ENCODE measurements around the gene NFATC1.

NFATC1 gene

DNA sequence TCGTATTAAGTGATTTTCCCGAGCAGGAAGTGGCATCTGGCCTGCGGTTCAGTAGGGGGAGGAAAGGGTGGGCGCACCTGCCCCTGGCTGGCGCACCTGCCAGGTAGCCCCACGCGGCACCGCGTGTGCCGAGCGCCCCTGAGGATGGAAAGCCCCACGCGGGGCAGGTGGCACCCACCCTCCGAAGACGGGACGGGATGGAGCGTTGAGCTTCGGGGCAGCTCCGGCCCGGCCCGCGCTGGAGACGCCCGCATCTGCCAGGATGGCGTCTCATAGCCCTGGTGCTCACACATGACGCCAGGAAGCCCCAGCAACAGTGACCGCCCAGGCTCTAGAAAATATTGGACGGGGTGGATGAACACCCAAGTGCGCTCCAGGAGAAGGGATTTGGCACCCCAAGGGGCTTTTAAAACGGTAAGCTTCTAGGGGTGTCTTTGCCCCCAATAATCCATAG, 2.5 kb upstream of the NFATC1 start:
- no peak for DNase-seq

DNA sequence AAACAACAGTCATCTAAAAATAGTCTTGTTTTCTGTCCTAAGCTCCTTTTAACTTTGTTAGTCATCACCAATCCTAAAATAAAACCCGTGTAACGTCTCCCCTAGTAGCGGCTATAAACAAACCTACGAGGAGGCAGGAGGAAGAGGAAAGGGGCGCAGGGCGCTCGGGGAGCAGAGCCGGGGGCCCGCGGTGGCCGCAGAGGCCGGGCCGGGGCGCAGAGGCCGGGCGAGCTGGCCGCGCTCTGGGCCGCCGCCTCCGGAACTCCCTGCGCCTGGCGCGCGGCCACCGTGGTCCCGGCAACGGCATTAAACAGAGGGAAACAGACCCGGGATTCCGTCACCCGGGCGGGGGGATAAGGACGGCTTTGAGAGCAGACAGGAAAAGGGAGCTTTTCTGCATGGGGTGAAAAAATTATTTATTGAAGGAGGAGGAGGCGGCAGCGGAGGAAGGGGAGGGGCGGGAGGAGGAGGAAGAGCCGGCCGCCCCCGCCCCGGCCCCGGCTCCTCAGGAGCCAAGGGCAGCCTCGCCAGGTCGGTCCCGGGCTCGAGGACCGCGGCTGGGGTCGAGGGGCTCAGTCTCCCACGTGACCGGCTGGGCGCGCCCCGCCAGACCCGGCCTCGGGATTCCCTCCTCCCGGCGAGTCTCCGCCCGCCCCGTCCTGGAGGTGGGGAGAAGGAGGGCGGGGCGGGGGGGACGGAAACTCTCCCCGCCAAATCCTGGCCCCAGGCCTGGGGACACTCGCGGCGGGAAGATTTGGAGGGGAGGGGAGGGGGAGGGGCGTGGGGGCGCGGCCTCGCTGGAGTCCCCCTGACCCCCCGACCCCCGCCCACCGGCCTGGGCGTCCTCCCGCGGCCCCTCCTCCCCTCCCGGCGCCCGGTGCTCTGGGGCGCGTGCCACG, 1.8 kb upstream of the NFATC1 start:
- no peak for DNase-seq

DNA sequence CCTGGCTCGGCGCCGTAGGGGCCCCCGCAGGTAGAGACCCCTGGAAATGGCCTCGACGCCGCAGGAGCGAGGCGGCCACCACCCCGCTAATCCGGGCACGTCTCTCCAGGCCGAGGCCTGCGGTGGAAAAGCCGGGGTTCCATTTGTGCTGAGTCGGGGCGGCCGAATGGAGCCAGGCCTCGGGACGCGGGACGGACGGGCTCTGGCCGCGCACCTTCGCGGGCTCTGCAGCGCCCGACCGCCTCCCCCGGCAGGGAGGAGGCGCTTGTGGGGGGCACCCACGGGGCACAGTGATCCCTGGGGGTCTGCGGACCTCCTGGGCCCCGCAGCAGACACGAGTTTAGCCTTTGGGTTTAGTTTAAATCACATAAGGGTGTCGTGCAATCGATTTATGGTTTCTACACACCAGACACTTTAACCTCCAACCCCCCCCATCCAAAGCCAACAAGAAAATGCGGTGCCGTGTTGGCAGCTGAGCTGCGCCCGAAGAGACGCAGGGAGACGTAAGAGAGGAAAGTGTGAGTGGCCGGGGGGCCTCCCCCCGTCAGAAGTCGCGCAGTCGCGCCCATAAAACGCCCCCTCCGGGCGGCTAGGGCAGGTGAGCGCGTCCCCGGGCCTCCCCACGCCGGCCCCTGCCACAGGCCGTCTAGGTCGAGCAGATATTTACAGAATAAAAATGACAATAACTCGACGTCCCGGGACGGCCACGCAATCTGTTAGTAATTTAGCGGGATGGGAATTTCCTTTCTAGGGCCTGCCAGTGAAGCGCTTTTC, 1.0 kb upstream of the NFATC1 start:
- no peak for DNase-seq

DNA sequence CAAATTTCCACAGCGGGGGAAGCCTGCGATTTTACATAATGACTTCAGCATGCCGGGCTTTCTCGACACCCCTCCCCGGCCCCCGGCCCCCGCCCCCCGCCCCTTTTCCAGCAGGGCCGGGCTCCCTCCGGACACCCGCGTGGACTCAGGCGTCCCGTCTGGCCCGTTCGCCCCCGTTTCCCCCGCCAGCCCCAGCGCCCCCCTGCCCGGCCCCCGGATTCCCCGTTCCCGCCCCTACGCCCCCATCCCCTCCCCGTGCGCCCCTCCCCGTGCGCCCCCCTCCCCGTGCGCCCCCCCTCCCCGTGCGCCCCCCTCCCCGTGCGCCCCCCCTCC, 456 bp upstream of the NFATC1 start:
- no peak for DNase-seq

DNA sequence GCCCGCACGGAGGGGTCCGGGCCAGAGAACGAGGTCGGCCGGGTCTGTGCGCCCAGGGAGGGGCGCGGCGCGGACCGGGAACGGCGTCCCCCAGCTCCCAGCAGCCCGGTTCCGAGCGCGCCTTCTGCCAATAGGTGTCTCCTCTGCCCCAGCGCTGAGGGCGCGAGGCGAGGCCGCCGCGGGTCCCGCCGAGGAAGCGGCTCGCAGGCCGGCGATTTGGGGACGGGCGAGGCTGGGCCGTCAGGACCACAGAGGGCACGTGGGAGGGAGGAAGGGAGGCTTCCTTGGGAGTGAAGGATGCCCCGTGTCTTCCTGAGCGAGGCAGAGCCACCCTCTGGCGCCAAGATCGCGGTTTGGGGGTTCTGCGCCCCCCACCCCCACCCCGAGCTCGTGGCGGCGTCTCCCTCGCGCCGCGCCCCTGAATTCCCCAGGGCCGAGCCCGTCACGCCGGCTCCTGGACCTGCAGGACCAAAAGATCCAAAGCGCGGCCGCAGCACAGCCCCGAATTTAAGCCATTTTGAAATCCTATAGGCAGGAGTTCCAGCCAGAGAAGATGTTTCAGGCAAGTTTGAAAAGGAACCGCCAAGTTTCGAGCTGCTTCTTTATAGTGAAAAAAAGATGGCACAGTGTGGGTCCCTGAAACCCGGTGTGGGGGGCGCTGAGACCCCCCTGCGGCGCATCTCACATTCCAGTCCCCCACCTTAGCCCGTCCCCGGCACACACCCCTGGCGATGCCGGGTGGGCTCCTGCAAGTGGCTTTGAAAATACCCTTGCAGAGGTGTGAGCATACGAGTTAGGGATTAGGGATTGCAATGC, 909 bp downstream of the NFATC1 start:
- DNase-seq: no peak

DNA sequence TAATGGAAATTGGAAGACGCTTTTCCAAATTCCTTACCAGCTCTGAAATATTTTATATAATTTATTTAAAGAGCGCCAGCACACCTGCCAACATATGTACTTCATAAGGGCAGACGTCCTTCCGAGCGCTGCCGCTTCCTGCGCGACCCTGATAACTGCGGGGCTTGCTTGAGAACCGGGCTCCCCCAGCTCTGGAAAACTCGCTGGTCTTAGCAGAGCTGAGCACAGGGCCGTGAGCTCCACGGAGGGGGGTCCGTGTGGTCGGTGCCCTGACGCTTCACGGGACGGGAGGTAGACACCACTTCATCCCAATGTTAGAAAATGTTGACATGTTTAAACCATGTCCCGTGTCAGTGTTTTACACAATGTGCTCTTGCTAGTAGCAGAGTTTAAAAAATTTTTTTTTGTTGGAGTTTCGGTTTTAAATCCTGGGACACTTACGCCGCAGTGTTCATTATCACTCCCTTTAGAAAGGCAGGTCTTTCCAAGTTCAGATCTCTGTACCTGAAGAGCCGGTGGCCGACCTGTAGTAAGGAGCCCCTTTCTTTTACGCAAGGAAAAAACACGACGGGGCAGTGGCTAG, 1.6 kb downstream of the NFATC1 start:
- DNase-seq: no peak

DNA sequence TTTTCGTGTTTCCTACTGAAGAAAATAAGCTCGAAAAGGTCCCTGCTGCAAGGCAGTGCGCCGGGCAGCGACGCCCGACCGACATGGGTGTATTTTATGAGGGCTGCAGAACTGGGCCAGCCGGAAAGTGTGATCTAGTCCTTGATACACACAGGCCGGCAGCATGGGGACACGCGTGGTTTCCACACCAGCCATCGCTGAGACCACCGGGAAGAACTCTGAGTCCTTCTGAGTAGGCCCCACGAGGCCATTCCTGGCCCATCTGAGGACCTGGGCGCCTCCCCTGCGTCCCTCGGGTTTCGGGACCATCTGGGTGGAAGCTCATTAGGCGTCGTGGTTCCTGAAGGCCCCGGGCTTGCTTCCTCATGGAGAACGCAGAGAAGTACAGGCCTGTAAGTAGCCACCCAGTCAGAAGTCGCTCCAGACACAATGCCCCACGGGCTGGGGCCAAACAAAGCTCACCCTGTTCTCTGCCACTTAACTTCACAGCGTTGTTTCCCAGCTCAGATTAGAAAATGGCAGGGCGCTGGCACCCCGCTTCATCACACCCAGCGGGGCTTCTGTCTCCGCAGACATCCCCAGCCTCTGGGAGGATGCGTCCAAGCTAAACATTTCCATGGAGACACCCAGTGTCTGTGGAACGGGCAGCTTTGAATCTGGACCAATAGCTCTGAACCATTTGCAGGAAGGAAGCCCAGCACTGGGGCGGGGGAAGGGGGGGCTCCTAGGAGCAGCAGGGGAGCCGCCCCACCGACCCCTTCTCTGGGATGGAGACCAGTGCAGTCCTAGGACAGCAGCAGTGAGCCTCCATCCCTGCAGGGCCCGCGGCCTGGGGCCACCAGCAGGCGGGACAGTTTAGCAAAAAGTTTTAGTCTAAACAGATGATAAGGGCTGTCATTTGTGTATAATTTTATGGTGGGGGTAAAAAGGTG, 2.4 kb downstream of the NFATC1 start:
- no peak for DNase-seq

DNA sequence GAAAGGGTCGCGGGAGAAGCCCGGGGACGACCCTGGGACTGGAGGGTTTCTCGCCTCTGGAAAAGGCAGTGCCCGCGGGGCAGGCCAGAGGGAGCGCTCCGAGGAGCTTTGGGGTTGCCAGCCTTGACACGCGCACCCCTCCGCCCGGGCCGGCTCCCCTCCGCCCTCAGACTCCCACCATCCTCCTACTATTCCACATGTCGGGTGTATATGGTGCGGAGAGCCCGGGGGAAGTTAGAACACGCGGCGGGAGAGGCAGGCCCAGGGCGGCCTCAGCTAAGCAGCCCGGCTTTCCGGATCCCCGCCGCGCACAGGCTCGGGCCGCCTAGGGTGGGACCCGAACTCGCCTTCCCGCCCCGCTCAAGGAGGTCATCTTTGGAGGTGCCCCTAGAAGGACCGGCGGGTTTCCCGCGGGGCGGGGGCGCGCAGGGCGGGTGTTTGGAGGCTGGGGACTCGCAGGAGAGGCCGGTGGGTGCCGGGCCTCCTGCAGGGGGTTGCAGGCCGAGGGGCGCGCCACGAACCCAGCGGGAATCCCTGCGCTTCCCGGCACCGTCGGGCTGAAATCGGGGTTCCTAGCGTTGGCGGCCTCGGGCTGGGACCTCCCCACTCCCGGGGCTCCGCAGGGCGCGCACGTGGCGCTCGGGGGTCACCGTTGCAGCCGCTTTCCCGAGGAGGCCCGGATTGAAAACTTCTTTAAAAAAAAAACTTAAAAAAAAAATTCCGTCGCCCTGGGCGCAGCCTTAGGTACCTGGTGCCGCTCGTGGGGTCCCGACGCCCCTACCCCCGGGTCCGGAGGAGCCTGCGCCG, 3.7 kb downstream of the NFATC1 start:
- DNase-seq: no peak

DNA sequence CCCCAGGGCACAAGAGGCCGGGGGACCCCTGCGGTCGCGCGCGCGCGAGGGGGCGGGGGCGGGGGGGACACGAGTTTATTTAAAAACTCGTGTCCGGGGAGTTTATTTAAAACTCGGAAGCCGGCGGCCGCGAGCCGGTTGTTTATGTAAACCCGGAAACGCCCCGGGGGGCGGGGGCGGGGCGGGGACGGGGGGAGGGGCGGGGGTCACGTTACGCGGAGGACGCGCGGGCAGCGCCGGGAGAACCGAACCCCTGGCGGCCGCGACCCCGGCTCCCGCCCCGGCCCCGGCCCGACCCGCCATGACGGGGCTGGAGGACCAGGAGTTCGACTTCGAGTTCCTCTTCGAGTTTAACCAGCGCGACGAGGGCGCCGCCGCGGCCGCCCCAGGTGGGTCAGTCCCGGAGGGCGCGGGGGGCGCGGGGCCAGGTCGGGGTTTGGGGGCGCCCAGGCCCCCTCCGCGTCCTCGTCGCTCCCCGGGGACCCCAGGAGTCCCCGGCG, 4.4 kb downstream of the NFATC1 start:
- no peak for DNase-seq

DNA sequence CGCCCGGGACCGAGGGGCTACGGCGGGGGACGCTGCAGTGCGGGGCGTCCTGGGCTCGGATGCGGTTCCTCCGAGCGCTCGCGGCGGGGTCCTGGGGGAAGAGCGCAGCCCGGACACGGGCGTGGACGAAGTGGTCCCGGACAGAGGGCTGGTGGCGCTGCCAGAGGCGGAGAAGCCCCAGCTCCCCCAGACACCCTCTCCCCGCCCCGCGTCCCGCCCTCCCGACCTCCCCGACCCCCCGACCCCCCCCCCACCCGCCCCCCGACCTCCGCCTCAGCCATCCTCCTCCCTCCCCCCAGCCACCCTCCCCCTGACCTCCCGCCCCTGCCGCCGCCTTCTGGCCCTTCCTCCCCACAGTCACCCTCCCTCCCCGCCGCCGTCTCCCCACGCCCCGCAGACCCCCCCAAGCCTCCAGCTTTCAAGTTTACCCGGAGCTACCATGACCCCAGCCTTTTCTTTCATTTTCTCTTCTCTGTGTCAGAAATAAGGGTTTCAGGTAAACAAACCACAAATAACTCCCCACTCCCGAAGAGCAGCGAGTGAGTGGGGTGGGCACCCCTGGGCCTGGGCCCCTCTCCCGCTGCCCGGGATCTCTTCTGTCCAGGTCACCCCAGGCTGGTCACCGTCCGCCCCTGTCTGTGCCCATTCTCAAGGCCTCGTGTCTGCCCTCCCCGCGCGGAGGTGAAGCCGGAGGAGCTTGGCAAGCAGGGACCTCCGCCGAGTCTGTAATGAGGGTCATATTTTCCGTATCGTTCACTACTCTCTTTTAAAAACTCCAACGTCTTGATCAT, 5.1 kb downstream of the NFATC1 start:
- no peak for DNase-seq

DNA sequence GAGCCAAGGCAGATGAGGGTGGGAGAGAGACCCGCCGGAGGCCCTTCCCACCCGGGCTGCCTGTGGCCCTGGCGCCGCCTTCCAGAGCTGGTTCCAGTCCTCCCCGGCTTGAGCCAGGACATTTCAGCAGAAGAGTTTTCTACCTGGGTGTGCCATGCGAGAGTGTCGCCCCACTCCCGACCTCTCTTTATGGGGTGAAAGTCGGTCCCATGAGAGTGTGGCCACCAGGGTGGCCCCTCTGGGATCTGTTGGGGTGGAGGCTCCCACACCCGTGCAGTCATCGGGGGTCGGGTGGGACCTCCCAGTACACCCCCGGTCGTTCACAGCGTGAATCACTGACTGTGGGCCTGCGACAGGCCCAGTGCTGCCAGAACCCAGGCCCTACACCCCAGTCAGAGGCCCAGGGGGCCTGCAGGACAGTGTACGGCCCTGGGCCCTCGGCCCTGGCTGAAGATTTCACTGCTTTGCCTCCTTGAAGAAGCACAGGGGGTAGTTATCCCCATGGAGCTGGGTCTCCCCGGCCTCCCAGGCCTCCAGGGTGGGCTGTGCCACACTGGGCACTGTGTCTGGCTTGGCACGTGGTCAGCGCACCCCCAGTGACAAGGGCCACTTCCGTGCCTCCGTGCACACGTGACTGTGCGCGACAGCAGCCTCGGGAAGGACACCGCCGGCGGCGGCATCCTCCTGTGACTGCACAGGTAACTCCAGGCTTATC, 5.9 kb downstream of the NFATC1 start:
- no peak for DNase-seq

DNA sequence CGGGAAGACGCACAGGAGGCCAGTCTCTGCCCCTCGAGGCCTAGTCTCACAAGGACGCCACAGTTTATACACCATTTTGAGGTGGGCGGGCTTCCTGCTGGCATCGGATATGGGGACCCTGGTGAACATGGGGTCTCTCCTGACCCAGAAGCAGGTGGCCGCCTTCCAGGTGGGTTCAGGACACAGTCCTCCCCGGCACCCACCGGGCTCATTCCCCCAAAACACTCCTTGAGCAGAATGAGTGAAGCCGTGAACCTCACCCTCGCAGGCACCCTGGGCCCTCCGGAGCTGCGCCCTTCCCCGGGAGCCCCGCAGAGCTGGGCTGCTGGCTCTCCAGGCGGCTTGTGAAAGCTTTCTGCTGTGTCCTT, 6.5 kb downstream of the NFATC1 start:
- DNase-seq: no peak

DNA sequence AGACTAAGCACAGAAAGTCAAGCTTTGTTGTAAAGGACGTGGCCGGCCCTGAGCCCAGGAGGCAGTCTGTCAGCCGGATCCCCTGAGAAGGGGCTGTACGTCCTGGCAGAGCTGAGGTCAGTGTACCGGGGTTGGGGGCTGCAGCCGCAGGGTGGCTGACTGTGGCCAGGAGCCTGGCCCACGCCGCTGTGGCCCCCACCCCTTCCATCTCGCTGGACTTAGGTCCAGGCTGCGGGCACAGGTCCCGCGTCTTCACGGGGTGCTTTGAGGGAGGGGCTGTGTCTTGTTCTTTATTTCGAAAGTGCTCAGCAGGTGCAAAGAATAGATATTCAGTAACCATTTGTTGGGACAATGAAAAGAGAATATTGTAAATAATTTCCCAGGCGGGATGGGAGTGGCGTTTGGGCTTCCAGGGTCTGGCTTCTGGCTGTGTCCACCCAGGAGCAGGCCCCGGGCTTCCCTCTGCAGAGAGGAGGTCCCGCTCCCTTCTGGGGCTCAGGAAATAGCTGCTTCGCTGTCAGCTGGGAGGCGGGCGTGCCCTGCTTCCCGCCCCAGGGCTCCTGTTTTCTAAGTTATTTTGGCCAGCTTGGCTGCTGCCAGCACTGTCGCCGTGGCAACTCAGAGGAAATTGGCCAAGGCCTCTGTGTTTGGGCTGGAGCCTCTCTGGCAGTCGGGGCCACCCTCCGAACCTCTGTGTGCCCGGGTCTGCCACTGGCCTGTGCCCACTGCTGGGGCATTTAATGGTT, 7.4 kb downstream of the NFATC1 start:
- DNase-seq: no peak

DNA sequence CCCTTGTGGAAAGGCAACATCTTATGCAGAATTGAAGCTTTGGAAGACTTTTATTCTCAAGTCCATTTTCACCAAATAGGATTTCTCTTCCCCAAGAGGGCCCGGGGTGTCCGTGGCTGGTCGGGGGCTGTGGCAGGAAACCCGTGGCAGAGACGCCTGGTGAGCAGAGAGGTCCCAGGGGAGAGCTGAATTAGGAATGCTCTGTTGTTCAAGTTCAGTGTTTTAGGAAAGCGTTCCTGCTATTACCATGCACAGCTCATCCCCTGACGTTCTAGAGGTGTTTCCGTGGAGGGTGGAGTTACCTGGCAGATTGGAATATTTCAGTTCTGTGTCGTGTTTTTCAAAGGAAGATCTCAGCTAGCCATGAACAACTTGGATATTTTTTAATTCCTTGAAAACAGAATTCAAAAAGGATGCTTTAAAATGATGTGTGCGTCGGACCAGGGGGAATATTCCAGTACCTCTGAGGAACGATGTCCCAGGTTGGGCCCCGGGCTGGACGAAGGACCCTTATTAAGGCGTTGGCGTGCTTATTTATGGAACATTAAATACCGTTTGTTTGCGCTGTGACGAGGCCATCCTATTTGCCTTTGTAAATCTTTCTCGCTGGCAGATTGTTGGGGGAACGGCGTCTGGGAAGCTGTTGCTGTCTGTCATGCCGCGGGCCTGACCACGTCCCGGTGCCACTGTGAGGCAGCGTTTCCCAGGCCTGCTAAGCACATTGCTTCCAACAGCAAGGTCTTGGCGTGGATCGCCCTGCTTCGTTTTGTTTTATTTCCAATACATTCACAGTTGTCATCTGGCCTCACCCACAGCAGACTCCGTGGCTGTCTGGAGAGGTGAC, 8.2 kb downstream of the NFATC1 start:
- DNase-seq: no peak

DNA sequence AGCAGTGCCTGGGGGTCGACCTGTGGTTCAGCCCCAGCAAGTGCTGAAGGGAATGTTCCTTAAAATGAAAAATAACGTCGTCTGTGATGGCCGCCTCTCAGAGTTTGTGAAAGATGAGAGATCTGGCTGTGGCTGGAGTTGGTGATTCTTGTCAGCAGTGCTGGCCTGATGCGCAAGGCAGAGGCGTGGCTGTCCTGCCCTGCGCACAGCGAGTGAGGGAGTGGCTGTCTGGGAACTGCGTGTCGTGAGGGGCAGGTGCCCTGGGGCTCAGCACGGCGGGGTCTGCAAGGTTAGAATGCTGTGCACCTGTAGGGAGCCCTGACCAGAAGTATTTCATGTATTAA, 8.8 kb downstream of the NFATC1 start:
- no peak for DNase-seq

DNA sequence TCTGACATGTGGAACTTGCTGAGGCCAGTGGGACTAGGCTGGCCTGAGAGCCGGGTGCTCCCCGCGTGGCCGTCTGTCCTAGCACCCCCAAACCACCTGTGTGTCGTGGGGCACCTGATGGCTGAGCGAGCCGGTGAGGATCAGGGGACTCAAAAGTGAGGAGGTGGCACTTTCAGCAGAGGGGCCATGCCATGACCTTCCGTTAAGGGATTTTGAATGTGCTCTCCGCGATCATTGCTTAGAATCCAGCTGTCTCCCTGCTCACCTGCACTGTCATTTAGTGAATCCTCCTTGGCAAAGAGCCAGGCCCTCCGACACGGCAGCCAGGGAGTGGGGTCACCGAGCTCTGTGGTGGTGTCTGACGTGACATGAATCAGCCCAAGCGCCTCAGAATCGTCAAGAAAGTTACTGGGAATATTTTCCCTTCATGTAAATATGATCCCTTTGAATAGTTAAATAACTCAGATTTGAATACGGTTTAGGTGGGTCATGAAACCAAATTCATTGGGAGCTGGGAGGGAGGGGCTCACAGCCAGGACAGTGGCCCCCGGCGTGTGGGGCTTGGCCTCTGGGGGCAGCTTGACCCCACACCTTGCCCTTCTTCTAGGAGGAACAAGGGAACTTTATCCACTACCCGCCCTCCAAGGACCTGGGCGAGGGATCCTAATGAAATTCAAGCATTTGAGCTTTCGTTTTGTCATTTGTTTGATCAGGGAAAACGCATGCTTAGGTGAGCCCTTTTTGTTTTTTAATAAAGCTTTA, 9.5 kb downstream of the NFATC1 start:
- no peak for DNase-seq

Measured in NCI-H187 (cell line).